Caco-2 (cell line): ENCODE measurements around the gene GSKIP. TPM values are rescaled to one million over a fixed set of nuclear protein-coding genes. Genes with fewer than 3 reads are reported as not detected.

Source experiments
- BruUV-seq: library from RNA; stranded (reverse); fragments of 400-500 nt; replicated peaks from 2 replicates; lab custom pipeline; 2021; lab: Mats Ljungman, UMichigan
- CTCF ChIA-PET: fragments of 300-600 bp; sonication (Branson Sonifier 250); formaldehyde crosslinking; loops from one replicate; lab custom pipeline; 2022; ENCODE audit warnings: antibody characterized with exemption; lab: Charles Lee
- POLR2A ChIA-PET: fragments of 300-600 bp; sonication (Branson Sonifier 250); formaldehyde crosslinking; loops from one replicate; lab custom pipeline; 2022; ENCODE audit warnings: antibody characterized with exemption; lab: Charles Lee
- DNase-seq, 2 experiments: peaks; one replicate each; pipeline versions ENCODE4 v3.0.0 to v3.0.0-alpha.2; 2020 to 2022
- H3K27me3 ChIP-seq: replicated peaks from 2 replicates; pipeline ENCODE4 v1.6.0; 2011; ENCODE audit warnings: low read length; ENCODE audit not compliant: control insufficient read depth, insufficient read depth
- H3K36me3 ChIP-seq: 2 replicates; pipeline ENCODE4 v1.5.1; 2011; ENCODE audit warnings: low read length; ENCODE audit not compliant: control insufficient read depth, insufficient read depth
- H3K4me1 ChIP-seq: fragments of 250-450 bp; sonication (Bioruptor Pico); 2 replicates; pipeline ENCODE4 v1.5.1; 2020; ENCODE audit warnings: mild to moderate bottlenecking
- H3K4me3 ChIP-seq: 2 replicates; pipeline ENCODE4 v1.5.1; 2011; ENCODE audit warnings: low read depth, mild to moderate bottlenecking, control low read depth, low read length
- H3K9me3 ChIP-seq: fragments of 250-450 bp; sonication (Bioruptor Pico); 2 replicates; pipeline ENCODE4 v1.5.1; 2020; ENCODE audit warnings: mild to moderate bottlenecking, moderate library complexity
- H3K27ac Mint-ChIP-seq: one replicate; pipeline ENCODE4 v1.8.0; 2022; ENCODE audit warnings: mixed read lengths; ENCODE audit not compliant: unreplicated experiment
- H3K27me3 Mint-ChIP-seq: one replicate; pipeline ENCODE4 v1.8.0; 2022; ENCODE audit warnings: mixed read lengths; ENCODE audit not compliant: insufficient read depth, unreplicated experiment
- H3K36me3 Mint-ChIP-seq: one replicate; pipeline ENCODE4 v1.8.0; 2022; ENCODE audit warnings: mild to moderate bottlenecking, mixed read lengths; ENCODE audit not compliant: insufficient read depth, unreplicated experiment
- H3K4me1 Mint-ChIP-seq: one replicate; pipeline ENCODE4 v1.8.0; 2022; ENCODE audit warnings: low read depth, mixed read lengths; ENCODE audit not compliant: unreplicated experiment
- H3K4me3 Mint-ChIP-seq: one replicate; pipeline ENCODE4 v1.8.0; 2022; ENCODE audit warnings: mild to moderate bottlenecking, moderate library complexity, mixed read lengths; ENCODE audit not compliant: unreplicated experiment
- H3K9me3 Mint-ChIP-seq: one replicate; pipeline ENCODE4 v1.8.0; 2022; ENCODE audit warnings: mixed read lengths; ENCODE audit not compliant: unreplicated experiment
- intact Hi-C: fragments of 100-400 bp; cut with micrococcal nuclease; formaldehyde crosslinking; loops from one replicate; pipeline ENCODE4 v1.10.0; 2022; ENCODE audit not compliant: unreplicated experiment
- total RNA-seq: library from RNA; stranded (reverse); gene quantifications from 2 replicates; pipeline ENCODE4 v1.2.3, GENCODE V29; 2022
- TF ChIP-seq, protein P1 (sequence below), 2 experiments: fragments of 200-600 bp in 1 of 2; IDR thresholded peaks; 1 replicate in 1 of 2; 2 replicates in 1 of 2; pipeline versions ENCODE4 v1.5.1 to v1.8.0; 2011 to 2022; ENCODE audit warnings: antibody characterized with exemption in 1 of 2, control low read depth in 1 of 2, inconsistent platforms in 1 of 2, low read depth in 1 of 2, low read length in 1 of 2, mild to moderate bottlenecking in 1 of 2, moderate library complexity in 1 of 2; ENCODE audit not compliant: insufficient read depth in 1 of 2, severe bottlenecking in 1 of 2, unreplicated experiment in 1 of 2

GSKIP gene
- total RNA-seq, 1 experiment from 2014 or later: 24.1 TPM

DNA sequence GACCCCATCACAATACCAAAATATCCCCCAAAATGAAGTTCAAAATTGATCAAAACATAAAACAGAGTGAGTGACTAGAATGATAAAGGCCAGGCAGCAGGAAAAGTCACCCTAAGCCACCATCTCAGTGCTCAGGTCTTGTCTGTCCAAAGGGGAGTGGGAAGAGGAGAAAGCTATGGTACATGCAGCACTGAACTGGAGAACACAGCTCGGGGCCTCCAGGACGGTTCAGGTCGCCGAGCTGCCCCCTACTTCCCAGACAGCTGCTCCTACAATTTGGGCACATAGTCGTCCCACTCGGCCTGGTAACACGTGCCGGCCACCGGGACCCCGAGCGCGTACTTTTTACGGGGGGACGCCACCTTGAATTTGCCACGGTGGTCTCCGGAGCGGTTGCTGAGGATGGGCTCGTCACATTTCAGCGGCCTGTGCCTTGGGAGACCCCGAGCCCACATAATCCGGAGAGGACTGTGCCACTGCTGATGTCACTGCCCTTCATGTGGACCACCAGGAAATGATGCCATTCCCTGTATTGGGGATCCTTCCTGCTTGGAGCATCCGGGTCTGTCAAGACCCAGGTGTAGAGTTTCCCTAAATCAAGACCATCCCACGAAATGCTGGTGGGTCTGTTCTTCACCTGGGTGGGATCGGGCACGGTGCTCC, 60.3 kb downstream of the GSKIP start:
- H3K4me1 ChIP-seq: no peaks in the 10 kb centered on the region
- peak overlapping the region; percentile 38 for H3K4me3 ChIP-seq
- H3K36me3 Mint-ChIP-seq: no peaks in the 10 kb centered on the region
- no peaks in the 10 kb centered on the region for H3K4me1 Mint-ChIP-seq
- no TSS peak for BruUV-seq
- no peak for DNase-seq
- H3K4me3 Mint-ChIP-seq: peak overlapping the region; percentile 69
- intact Hi-C loops: loop anchor here (1.0 kb wide), 6 partner anchors 61 to 323 kb away; no protein-coding TSS in a partner anchor
- no peaks in the 10 kb centered on the region for H3K27me3 ChIP-seq
- no peaks in the 10 kb centered on the region for H3K36me3 ChIP-seq
- H3K9me3 Mint-ChIP-seq: no peaks in the 10 kb centered on the region
- CTCF ChIA-PET: no interaction called here
- no peaks in the 10 kb centered on the region for H3K9me3 ChIP-seq
- no peaks in the 10 kb centered on the region for H3K27me3 Mint-ChIP-seq
- POLR2A ChIA-PET: no interaction called here
- no peak overlapping the region for H3K27ac Mint-ChIP-seq
- TF ChIP-seq, protein P1, sequence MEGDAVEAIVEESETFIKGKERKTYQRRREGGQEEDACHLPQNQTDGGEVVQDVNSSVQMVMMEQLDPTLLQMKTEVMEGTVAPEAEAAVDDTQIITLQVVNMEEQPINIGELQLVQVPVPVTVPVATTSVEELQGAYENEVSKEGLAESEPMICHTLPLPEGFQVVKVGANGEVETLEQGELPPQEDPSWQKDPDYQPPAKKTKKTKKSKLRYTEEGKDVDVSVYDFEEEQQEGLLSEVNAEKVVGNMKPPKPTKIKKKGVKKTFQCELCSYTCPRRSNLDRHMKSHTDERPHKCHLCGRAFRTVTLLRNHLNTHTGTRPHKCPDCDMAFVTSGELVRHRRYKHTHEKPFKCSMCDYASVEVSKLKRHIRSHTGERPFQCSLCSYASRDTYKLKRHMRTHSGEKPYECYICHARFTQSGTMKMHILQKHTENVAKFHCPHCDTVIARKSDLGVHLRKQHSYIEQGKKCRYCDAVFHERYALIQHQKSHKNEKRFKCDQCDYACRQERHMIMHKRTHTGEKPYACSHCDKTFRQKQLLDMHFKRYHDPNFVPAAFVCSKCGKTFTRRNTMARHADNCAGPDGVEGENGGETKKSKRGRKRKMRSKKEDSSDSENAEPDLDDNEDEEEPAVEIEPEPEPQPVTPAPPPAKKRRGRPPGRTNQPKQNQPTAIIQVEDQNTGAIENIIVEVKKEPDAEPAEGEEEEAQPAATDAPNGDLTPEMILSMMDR (IDR thresholded peaks at IDR 0.05; ENCODE audit: insufficient read depth in 1 of 2, low read depth in 1 of 2, low read length in 1 of 2, severe bottlenecking in 1 of 2, unreplicated experiment in 1 of 2): no peak

DNA sequence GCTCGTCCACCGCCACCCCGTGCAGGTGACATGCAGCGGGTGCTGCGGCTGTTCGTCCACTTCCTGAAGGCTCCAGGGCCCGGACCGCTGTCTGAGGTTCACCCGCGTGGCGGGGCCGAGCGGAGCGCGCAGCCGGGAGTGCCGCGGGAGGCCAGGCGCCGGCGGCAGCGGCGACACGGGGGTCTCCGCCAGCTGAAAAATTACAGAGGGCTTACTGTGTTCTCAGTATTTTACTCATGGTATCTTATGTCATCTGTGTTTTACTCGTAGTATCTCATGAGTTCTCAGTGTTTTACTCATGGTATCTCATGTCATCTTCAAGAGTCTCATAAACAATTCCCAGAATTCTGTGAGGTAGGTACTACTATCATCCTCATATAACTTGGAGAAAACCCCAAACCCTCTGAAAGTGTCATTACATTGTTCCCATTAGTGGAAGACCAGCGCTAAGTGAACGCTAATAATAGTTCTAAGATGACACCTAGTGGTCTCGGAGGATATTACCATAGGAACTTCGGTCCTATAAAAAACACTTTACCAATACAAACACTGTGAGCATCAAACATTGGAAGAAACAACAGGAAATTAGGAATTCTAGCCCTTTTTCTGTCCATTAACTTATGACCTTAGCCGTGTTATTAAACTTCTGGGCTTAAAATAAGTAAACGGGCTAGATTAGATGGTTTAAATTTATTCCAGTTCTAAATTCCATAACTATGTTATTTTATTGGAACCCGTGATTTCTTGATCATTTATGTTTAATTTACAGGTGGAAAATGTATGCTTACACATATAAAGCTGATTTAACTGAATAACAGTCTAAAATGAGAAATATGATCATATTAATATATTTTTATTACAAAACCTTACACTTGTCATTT, 61.0 kb downstream of the GSKIP start:
- no peaks in the 10 kb centered on the region for H3K27me3 ChIP-seq
- Mint-ChIP-seq H3K4me3 (peak overlapping the region; percentile 69), H3K27ac (no peak overlapping the region), H3K4me1 (no peaks in the 10 kb centered on the region), H3K36me3 (no peaks in the 10 kb centered on the region), H3K9me3 (no peaks in the 10 kb centered on the region), H3K27me3 (no peaks in the 10 kb centered on the region)
- no peaks in the 10 kb centered on the region for H3K4me1 ChIP-seq
- intact Hi-C loops: loop anchor here (1.0 kb wide), 6 partner anchors 62 to 324 kb away; no protein-coding TSS in a partner anchor
- DNase-seq: peak in 1 of 2 experiments; percentile 70
- TF ChIP-seq, protein P1 (IDR thresholded peaks at IDR 0.05; ENCODE audit: insufficient read depth in 1 of 2, low read depth in 1 of 2, low read length in 1 of 2, severe bottlenecking in 1 of 2, unreplicated experiment in 1 of 2): peak; percentile 54 to 62
- peak overlapping the region; percentile 38 for H3K4me3 ChIP-seq
- BruUV-seq: no TSS peak
- no peaks in the 10 kb centered on the region for H3K36me3 ChIP-seq
- H3K9me3 ChIP-seq: no peaks in the 10 kb centered on the region
- ChIA-PET POLR2A (no interaction called here), CTCF (no interaction called here)

DNA sequence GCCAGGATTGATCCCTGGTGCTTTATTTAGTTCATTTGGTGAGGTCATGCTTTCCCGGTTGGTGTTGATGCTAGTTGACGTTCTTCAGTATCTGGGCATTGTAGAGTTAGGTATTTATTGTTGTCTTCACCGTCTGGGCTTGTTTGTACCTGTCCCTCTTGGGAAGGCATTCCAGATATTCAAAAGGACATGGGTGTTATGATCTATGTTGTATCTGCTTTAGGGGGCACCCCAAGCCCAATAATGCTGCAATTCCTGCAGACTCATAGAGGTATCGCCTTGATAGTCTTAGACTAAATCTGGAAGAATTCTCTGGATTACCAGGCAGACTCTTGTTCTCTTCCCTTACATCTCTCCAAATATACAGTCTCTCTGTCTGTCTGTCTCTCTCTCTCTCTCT, 70.7 kb downstream of the GSKIP start:
- Histone ChIP-seq H3K36me3 (no peaks in the 10 kb centered on the region), H3K4me1 (no peaks in the 10 kb centered on the region), H3K27me3 (no peaks in the 10 kb centered on the region), H3K9me3 (no peaks in the 10 kb centered on the region), H3K4me3 (no peak overlapping the region)
- Mint-ChIP-seq H3K4me3 (no peak overlapping the region), H3K9me3 (peaks cover 6% of the 10 kb centered on the region), H3K27ac (peak overlapping the region; percentile 8), H3K36me3 (no peaks in the 10 kb centered on the region), H3K4me1 (peaks cover 8% of the 10 kb centered on the region), H3K27me3 (no peaks in the 10 kb centered on the region)
- TF ChIP-seq, protein P1 (IDR thresholded peaks at IDR 0.05; ENCODE audit: insufficient read depth in 1 of 2, low read depth in 1 of 2, low read length in 1 of 2, severe bottlenecking in 1 of 2, unreplicated experiment in 1 of 2): no peak
- ChIA-PET POLR2A (no interaction called here), CTCF (no interaction called here)
- peak in 1 of 2 experiments; percentile 31 for DNase-seq
- intact Hi-C loops: loop anchor here (2.0 kb wide), 1 partner anchor 67 kb away; no protein-coding TSS in a partner anchor
- no TSS peak for BruUV-seq
